Glomerular visceral epithelial cell (primary cell): ENCODE measurements around the gene TRIM34.
"Not testable (repeated sequence)": the region's sequence is repeated elsewhere in the genome, so short reads cannot be mapped to it uniquely, and the experiment has no call there.

Experiments
- DNase-seq: peaks from one replicate; pipeline ENCODE4 v3.0.0-alpha.2; 2016; ENCODE audit errors: extremely low spot score

TRIM34 gene, protein sequence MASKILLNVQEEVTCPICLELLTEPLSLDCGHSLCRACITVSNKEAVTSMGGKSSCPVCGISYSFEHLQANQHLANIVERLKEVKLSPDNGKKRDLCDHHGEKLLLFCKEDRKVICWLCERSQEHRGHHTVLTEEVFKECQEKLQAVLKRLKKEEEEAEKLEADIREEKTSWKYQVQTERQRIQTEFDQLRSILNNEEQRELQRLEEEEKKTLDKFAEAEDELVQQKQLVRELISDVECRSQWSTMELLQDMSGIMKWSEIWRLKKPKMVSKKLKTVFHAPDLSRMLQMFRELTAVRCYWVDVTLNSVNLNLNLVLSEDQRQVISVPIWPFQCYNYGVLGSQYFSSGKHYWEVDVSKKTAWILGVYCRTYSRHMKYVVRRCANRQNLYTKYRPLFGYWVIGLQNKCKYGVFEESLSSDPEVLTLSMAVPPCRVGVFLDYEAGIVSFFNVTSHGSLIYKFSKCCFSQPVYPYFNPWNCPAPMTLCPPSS

DNA sequence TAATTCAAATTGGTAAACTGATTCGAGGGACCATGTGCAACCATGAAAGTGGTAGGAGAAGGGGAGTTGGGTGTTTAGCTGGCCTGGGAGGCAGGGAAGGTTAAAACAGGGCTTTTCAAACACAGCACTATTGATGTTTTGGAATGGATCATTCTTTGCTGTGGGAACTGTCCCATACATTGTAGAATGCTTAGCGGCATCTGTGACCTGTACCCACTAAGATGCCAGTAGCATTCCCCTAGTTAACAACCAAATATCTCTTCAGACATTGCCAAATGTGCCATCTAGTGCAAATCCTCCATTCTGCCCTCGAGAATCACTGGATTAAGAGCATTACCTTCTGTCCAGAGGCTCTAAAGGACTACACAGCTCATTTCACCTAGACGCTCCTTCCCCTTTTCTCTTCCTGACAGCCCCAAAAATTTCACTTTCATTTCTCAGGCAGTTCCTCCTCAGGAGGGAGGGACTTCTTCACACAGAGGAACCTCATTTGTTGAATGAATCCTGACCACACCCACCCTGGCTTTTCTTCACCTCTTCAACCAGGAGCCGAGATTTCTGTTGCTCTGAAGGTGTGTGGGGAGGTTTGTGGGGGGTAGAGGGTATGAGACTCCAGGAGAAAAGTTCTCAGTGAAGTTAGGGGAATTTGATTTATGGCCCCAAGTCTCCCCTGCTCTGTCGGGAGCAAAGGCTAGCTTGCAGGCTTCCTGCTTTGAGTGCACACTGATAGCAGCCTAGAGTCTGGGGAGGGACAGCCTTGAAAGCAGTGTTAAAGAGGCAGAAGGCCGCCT, at the start of gene TRIM34:
TRIM34 (plus strand) TSS at position 513 of the 791 bp plus-strand sequence. CDS start 7,331 bp downstream, outside the sequence.
- DNase-seq = peak; percentile 59

DNA sequence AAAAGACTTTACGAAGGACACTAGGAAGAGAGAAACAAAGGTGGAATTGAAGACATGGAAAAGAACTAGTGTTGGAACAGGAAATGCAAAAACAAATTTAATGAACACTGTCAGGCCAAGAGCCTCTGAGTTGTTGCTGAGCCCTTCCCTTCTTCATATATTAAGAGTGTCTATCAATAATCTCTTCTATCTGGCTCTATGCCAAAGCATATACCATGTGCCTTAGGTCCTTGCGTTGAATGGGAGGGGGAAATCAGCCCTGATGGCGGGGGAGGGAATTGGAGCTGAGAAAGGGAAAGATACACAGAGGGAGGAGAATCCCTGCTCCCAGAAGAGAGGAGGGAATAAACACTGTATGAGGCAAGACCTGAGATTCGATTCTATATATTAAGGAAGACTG, 49.6 kb upstream of the TRIM34 start:
- no peak for DNase-seq

DNA sequence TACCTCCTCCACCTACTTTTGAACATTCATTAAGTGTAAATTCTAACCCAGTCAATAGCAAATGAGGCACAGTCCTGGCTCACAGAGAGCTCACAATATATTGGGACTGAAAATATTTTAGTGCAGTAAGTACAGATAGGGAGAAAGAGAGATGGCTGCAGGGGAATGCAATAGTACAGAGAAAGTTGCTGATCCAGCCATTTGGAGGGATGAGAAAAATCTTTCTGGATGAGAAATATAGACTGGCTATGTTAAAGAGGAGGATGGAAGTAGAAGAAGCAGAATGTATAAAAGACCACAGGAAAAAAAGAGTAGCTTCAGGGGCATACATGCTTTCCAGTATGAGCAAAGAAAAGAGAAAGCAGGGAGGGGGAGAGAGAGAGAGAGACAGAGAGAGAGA, 47.7 kb upstream of the TRIM34 start:
- no peak for DNase-seq

DNA sequence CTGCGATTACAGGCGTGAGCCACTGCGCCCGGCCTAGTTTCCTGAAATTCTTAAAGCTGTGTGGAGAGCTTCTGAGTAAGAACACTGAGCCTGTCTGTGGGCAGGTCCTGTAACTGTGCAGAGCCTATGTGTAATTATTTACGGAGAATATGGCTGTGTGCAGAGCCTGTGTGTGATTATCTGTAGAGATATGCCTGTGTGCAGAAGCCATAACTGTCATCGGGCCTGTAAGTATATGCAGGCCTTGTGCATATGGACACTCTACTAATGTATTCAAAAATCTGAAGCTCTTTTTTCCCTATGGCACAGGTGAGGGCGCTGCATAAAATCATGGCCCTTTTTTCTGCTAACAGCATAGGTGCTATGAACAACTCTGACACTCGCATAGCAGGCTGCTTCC, 44.2 kb upstream of the TRIM34 start, which contains the start of gene OR52B6:
OR52B6 (plus strand) TSS at position 301 of the 400 bp plus-strand sequence; CDS start at position 301, 0 bp downstream.
- DNase-seq = no peak

DNA sequence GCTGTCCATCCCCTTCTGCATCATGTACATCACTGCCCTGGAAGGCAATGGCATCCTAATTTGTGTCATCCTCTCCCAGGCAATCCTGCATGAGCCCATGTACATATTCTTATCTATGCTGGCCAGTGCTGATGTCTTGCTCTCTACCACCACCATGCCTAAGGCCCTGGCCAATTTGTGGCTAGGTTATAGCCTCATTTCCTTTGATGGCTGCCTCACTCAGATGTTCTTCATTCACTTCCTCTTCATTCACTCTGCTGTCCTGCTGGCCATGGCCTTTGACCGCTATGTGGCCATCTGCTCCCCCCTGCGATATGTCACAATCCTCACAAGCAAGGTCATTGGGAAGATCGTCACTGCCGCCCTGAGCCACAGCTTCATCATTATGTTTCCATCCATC, 43.8 kb upstream of the TRIM34 start:
- no peak for DNase-seq

DNA sequence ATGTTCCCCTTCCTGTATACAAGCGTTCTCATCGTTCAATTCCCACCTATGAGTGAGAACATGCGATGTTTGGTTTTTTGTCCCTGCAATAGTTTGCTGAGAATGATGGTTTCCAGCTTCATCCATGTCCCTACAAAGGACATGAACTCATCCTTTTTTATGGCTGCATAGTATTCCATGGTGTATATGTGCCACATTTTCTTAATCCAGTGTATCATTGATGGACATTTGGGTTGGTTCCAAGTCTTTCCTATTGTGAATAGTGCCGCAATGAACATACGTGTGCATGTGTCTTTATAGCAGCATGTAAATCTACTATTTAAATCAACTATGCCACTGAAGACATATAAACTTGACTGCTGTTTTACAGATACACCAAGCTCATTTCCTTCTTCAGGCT, 40.3 kb upstream of the TRIM34 start:
- DNase-seq = not testable (repeated sequence)

DNA sequence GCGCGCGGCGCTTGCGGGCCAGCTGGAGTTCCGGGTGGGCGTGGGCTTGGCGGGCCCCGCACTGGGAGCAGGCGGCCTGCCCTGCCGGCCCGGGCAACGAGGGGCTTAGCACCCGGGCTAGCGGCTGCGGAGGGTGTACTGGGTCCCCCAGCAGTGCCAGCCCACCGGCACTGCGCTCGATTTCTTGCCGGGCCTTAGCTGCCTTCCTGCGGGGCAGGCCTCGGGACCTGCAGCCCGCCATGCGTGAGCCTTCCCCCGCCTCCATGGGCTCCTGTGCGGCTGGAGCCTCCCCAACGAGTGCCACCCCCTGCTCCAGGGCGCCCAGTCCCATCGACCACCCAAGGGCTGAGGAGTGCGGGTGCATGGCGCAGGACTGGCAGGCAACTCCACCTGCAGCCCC, 34.9 kb upstream of the TRIM34 start:
- not testable (repeated sequence) for DNase-seq

DNA sequence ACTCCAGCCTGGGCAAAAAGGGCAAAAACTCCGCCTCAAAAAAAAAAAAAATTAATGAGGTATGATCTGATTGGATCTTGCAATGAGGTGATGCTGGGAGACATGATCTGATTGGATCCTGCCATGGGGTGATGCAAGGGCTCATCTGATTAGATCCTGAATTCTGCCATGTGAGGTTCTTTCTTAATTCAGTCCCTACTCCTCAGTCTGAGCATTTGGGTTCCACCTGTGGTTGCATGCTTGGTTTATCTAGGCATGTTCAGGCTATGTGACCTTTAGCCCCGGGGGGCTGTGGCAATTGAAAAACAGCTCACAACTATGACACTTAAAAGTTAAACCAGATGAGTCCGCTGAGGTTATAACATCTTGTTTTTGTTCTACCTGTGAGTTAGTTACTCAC, 33.2 kb upstream of the TRIM34 start:
- DNase-seq = peak; percentile 27

DNA sequence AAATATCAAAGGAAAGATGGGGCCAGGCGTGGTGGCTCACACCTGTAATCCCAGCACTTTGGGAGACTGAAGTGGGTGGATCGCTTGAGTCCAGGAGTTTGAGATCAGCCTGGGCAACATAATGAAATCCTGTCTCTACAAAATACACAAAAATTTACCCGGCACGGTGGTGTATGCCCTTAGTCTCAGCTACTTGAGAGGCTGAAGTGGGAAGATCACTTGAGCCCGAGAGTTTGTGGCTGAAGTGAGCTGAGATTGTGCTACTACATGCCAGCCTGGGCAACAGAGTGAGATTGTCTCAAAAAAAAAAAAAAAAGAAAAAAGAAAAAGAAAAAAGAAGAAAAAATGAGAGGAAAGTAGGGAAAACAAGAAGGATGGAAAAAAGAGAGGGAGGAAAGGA, 32.2 kb upstream of the TRIM34 start:
- DNase-seq = no peak

DNA sequence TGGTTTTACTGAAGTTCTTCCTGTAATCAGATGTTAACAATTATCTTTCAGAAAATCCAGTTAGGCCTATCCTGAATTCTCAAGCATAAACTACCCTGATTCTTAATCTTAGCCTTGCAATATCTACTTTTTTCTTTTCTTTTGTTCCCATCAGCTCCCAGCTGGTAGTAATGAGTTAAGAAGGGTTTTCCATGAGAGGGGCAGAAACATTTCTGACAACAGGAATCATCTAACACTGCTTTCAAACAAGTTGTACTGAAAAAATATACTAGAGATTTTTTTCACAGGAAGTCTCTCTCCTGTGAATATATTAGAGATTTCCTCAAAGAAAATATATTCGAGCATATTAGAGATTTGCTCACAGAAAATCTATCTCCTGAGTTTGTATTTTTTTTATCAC, 31.7 kb upstream of the TRIM34 start:
- DNase-seq = no peak

DNA sequence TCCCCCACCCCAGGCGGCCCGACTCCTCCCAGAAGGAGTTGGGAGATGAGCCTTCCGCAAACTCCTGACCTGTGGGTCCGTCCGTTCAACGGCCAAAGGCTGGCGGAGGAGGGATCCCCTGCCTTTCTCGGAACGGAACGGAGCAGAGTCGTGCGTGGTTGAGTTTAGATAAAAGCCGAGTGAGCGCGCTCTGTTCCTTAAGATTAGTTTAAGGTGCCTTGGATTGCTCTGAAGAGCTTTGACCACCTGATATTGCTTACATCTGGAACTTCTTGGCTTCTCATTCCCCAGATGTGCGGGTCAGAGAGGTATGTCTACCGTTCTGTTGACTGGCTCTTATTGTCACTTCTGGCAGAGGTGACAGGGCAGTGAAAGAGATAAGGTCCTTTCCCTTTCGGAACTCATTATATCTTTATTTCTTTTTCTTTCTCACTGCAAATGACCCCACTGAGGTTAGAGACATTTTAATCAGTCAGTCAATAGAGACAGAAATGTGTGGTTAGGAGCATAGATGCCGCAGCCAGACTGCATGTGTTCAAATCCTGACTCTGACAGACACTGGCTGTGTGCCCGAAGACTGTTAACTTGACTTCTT, 28.1 kb upstream of the TRIM34 start, which contains the start of gene TRIM6:
TRIM6 (plus strand) TSS at position 31 of the 595 bp plus-strand sequence; CDS start at position 292, 261 bp downstream.
- peak; percentile 81 for DNase-seq

DNA sequence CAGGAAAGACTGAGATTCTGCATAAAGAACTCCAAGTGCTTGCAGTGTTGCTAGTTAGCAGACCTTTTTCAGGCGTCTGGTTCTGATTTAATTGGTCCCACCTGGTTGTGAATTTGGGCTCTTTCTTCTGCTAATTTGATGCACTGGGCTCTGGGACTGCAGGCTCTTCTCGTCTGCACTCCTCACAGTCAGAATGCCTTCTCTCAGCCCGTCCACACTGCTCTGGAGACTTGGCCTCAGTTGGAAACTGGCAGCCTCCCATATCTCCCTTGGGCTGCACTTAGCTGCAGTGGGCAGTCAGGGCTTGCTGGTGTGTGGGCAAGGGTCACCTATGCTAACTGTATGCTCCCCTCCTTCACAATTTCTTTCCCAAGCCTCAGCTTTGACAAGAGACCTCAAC, 26.8 kb upstream of the TRIM34 start:
- DNase-seq = no peak

DNA sequence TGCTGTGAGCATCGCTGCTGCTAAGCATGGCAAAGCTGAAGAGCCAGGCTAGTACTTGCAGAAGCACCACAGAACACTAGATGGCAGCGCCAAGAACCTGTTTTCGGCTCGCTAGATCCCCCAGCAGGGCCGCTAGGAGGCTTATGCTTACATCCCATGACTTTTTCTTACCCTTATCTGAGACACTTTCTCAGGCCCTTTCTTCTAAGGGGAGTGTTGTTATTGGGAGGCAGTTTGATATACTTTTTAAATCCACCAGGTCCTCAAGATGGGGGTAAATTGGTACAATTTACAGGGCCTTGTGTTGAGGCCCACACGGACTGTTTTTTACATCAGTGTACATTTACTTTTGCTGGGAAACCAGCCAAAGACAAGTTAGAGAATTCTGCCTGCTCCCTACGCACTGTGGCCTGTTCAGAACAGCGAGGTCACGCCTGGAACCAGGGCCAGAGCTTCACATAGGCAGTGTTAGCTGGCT, 24.4 kb upstream of the TRIM34 start:
- peak; percentile 84 for DNase-seq

DNA sequence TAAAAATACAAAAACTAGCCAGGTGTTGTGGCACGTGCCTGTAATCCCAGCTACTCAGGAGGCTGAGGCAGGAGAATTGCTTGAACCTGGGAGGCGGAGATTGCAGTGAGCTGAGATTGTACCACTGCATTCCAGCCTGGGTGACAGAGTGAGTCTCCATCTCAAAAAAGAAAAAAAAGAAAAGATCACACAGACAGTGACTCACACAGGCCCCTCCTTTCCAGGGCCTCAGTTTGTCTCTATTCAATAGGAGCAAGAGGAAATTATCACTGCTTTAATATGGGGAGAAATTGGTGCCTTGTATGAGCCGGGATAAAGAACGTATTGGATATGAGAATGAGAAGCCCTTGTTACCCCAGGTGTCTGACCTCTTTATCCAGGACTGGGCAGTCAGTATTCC, 22.0 kb upstream of the TRIM34 start:
- not testable (repeated sequence) for DNase-seq

DNA sequence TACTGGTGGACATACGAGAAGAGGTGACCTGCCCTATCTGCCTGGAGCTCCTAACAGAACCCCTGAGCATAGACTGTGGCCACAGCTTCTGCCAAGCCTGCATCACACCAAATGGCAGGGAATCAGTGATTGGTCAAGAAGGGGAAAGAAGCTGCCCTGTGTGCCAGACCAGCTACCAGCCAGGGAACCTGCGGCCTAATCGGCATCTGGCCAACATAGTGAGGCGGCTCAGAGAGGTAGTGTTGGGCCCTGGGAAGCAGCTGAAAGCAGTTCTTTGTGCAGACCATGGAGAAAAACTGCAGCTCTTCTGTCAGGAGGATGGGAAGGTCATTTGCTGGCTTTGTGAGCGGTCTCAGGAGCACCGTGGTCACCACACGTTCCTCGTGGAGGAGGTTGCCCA, 21.5 kb upstream of the TRIM34 start:
- no peak for DNase-seq

DNA sequence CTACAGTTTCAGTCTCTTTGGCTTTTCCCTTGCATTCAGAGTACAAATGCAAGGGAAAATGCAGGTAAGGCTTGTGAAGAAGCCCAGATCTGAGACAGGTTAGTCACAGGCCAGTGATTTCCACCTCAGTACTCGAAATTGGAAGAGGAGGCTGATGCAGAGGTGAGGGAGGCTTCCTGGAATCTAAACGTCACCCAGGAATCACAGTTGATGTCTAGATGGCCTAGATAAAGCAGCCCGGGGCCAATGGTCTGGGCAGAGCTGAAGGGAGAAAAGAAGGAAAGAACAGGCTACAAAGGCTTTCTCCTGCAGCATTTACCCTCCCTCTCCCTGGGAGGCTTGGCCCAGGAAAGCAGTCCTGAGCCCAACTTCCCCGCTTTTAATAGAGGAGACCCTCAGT, 19.9 kb upstream of the TRIM34 start:
- no peak for DNase-seq

DNA sequence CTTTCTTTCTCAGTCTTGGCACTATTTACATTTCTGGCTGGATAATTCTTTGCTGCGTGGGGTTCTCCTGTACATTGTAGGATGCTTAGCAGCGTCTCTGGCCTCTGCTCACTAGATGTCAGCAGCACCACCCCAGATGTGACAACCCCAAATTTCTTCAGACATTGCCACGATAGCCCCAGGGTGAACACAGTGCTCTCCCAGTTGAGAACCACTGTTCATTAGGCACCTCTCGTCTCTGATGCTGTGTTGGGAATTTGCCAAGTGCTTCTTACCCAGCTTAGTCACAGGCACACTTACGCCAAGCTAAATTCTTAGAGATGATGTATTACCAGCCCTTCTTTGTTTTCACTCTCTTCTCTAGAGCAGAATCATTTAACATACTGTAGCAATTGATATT, 19.0 kb upstream of the TRIM34 start:
- peak; percentile 49 for DNase-seq

DNA sequence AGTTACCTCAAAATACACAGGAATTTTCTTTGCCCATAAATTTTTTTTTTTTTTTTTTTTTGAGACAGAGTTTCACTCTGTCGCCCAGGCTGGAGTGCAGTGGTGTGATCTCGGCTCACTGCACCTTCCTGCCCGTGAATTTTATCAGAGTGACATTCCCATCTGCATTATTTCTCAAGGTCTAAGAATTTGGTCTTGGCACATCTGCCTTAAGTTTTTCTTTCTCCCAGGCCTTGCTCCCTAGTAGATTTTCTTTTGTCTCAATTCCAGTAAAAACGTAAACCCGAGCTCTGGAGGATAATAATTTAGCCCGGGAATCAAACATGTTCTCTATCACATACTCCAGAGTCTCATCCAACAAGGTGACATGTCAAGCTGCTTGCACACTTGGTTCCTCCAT, 16.0 kb upstream of the TRIM34 start:
- DNase-seq = no peak

DNA sequence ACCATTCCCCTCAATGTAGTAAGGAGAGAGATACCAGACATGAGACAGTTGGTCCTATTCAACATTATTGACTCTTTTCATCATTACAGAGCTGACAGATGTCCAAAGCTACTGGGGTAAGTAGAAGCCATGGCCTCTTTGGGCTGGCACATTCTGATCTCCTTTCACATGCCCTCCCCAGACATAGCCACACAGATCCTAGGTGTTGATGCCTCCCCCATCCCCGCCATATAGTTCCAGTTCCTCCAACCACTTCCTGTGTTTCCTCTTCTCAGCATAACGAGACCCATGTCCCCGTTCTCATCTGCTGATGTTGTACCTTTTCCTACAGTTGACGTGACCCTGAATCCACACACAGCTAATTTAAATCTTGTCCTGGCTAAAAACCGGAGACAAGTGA, 14.4 kb upstream of the TRIM34 start:
- no peak for DNase-seq

DNA sequence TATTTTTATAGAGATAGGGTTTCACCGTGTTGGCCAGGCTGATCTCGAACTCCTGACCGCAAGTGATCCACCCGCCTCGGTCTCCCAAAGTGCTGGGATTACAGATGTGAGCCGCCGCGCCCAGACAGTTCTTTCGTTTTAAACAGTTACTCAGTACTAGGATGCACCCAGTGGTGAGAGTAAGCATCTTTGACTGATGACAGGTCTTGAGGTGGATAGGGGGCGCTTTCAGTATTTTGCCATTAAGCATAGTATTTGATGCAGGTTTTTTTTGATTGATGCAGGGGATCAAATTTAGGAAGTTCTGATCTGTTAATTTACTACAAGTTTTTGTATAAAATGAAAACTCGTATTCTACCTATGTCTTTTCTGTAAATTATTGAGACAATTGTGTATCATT, 13.2 kb upstream of the TRIM34 start:
- no peak for DNase-seq

DNA sequence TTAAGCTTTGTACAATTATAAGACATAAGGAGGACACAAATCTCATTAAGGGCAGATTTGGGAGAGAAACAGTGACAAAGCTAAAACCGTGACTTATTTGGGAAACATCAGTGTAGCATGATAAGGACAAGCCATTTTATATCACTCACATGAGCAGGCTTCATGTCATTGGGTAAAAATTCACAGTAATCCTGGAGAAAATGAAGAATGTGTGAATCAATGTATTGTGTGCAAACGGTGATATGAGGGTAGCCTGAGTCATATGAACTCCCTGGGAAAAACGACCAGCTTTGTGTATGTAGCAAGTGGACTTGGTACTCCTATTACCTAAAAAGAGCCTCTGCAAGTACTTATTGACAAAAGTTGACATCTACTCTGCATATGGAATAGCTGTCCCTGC, 6.0 kb upstream of the TRIM34 start:
- DNase-seq = no peak
